C4-2B (cell line): Measurements from ENCODE around the gene FAM163B.
"Not testable (repeated sequence)": the region's sequence is repeated elsewhere in the genome, so short reads cannot be mapped to it uniquely, and the experiment has no call there.

ENCODE experiments used
- H3K27ac ChIP-seq: fragments of 450-650 bp; 2 replicates; pipeline ENCODE4 v1.5.1; 2017
- ZFX ChIP-seq: fragments of 450-650 bp; IDR thresholded peaks from 2 replicates; pipeline ENCODE4 v1.6.1; 2017
- TF ChIP-seq, protein P1 (sequence below): fragments of 450-650 bp; conservative IDR thresholded peaks from 2 replicates; pipeline ENCODE4 v1.5.1; 2017; ENCODE audit warnings: mild to moderate bottlenecking

FAM163B gene

DNA sequence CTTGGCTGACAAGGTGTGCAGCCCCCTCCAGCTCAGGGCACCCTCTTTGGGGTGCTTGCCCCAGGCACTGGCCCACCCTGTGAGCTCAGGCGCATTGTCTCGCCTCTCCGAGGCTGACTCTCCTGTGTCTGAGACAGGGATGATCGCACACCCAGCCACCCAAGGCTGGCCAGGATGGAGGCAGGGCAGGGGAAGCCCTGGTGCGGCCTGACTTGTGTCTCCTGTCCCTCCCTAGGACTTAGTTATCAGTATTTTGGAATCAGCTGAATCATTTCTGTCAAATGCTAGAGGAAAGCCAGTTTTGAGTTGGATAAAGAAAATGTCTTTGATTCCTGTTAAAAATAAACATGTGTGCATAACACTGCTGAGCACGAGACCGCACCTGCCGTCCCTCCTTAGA, 24.5 kb upstream of the FAM163B start:
- H3K27ac ChIP-seq, result no peak overlapping the region
- TF ChIP-seq ZFX, result no peak
- TF ChIP-seq, protein P1, sequence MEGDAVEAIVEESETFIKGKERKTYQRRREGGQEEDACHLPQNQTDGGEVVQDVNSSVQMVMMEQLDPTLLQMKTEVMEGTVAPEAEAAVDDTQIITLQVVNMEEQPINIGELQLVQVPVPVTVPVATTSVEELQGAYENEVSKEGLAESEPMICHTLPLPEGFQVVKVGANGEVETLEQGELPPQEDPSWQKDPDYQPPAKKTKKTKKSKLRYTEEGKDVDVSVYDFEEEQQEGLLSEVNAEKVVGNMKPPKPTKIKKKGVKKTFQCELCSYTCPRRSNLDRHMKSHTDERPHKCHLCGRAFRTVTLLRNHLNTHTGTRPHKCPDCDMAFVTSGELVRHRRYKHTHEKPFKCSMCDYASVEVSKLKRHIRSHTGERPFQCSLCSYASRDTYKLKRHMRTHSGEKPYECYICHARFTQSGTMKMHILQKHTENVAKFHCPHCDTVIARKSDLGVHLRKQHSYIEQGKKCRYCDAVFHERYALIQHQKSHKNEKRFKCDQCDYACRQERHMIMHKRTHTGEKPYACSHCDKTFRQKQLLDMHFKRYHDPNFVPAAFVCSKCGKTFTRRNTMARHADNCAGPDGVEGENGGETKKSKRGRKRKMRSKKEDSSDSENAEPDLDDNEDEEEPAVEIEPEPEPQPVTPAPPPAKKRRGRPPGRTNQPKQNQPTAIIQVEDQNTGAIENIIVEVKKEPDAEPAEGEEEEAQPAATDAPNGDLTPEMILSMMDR, result no peak

DNA sequence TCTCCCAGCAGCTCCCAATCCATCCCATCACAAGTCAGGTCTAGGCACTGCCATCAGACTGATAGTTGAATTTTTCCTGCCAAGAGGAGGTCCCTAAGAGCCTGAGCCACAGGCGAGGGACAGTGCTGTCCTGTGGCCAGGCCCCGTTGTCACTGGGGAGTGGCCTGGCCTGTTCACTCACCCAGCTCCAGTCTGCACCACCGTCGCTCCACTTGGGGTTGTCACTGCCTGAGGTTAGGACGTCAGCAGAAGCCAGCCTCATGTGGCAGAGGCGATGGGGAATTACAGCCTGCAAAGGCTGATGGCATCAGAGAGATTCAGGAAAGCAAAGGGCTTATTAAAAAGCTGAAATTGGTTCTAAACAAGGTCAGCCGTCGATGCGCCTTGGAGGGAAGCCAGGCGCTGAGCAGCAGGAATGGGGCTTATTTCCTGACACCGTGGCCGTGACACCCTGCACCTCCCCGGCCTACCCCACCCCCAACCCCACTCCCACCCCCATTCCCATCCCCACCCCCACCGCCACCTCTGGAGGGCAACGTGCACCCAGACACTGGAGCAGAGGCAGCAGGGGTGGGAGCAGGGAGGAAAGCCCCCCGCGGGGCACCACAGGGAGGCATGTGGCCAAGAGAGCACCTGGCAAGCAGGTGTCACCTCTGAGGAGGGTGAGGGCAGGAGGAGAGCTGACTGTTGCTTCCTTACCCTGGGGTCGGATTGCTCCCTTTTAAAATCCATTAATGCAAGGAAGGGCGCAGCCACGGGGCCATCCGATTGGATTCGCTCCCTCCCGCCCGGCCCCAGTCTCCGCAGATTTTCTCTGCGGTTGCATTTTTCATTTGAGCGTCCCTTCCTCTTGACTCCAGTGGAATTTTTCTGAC, 23.9 kb upstream of the FAM163B start:
- no peak for TF ChIP-seq ZFX
- TF ChIP-seq, protein P1, result no peak

DNA sequence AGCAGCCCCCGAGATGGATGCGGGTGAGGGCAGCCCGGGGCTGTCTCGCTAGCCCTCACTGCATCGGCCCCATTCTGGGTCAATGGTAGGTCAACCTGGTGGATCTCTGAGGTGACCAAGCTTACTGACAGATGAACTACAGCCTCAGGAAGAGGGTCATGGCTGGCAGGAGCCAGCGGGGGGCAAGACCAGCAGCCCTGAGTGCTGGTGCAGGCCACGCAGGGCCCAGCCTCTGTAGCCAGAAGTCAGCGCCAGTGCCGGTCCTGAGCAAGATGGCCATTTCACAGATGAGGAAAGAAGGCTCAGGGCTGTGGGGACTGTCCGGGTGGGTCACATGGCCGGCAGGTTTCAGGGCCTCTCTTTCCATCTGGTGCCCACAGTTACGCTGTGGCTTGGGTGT, 21.9 kb upstream of the FAM163B start:
- no peak overlapping the region for H3K27ac ChIP-seq
- TF ChIP-seq ZFX, result no peak
- TF ChIP-seq, protein P1, result no peak

More for the DNA sequence above, 23.9 kb upstream of the FAM163B start:
- no peak overlapping the region for H3K27ac ChIP-seq

DNA sequence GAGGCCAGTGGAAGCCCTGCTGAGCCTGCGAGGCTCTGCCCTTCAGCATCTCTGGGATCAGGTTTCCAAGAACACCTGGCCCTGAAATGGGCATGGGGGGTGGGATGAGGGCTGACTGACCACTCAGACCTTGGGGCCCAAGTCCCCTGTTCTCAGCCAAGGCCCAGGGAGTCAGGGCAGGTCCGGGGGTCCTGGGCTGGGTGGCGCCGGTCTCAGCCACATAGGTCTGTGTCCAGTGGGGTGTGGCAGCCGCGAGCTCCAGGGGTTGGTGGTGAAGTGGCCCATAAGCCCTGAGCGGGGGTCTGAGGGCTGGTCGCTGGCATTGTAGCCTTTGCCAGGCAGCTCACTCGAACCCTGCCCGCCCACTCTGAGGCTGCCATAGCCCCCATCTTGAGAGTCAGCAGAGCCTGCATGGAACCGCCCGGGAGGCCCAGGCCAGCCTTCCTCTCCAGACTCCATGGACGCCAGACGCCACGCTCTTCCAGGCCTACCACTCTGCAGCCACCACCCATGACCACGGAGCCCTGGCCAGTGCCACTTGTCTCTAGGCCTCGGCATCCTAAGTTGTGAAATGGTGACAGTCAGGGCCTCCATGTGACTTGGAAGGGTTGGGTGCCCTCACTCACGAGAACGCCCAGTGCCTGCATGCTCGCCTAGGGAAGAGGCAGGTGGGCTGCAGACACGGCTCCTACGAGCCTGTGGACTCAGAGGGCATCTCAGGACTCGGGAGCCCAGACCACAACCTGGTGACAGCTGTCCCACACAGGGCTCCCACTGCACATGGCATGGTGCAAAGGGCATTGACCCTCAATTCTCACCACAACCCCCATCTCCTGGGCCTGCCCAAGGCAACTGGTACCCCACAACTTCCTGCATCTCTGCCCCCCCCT, 20.3 kb upstream of the FAM163B start:
- TF ChIP-seq ZFX, result no peak
- TF ChIP-seq, protein P1, result no peak
- no peak overlapping the region for H3K27ac ChIP-seq

DNA sequence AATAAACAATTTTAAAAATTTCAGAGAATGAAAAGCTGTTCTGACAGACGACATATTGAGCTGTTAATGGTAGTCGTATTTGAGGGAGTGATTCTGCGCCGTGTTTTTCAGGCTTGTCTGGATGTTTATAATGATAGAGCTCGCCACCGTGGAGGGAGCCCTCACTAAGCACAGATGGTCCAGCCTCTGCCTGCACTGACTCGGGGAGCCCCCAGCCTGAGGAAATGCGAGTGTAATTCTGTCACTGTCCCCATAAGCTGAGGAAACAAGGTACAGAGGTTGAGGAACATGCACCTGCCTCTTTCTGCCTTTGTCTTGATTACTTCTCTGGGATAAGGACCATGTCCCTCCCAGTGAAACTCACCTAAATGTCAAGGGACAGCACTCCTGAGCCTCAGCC, 19.6 kb upstream of the FAM163B start:
- H3K27ac ChIP-seq, result no peak overlapping the region
- TF ChIP-seq, protein P1, result no peak
- no peak for TF ChIP-seq ZFX

DNA sequence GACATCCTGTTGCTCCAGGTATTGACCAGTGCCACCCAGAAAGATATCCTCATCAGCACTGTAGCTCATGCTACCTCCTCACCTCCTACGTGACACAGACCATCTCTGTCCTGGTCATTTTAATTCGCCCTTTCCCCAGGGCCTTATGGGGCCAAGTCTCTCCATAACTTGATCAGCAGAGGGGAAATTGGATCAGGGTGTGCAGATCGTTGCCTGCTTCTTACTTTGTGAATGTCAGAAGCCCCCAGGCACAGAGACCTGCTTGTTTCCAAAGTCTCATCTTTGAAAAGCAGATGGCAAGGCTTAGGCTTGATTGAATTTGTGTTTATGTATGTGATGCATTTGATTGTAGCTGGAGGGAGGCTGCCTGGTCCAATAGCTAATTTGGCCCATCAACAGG, 18.2 kb upstream of the FAM163B start:
- no peak for TF ChIP-seq ZFX
- no peak overlapping the region for H3K27ac ChIP-seq

DNA sequence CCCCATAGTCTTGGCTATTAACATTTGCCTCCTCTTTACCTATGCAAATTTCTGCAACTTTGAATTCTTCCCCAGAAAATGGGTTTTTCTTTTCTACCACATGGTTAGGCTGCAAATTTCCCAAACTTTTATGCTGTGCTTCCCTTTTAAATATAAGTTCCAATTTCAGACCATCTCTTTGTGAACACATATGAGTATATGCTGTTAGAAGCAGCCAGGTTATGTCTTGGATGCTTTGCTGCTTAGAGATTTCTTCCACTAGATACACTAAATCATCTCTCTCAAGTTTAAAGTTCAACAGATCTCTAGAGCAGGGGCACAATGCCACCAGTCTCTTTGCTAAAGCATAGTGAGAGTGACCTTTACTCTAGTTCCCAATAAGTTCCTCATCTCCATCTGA, 16.8 kb upstream of the FAM163B start:
- not testable (repeated sequence) for H3K27ac ChIP-seq

DNA sequence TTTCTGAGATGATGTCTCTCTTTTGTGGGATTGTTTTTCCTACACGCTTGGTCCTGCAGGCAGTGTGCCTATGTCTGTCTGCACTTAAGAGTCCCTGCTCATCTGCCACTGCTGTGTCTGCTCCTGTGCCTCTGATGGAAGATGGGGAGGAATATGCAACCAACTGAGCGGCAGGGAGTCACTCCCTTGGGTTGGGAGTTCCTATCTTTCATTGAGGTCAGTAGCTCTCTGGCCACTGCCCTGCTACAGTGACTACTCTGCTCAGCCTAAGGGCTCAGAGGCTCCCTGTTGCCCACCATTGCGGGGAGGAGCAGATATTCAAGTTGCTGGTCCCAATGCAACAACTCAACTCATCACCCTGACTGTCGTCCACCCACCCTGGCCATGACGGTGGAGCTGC, 13.4 kb upstream of the FAM163B start:
- TF ChIP-seq, protein P1, result no peak
- no peak for TF ChIP-seq ZFX
- no peak overlapping the region for H3K27ac ChIP-seq
